Stimulated activated CD4-positive, alpha-beta T cell treated with anti-CD3 and anti-CD28 coated beads, Interleukin-4, amount 100 ng/mL, for 24 hours (primary cell): Measurements from ENCODE around the gene SPECC1.
"Not testable (repeated sequence)": the region's sequence is repeated elsewhere in the genome, so short reads cannot be mapped to it uniquely, and the experiment has no call there.

Source experiments
- DNase-seq: peaks from one replicate; pipeline ENCODE4 v3.0.0-alpha.2; 2020

SPECC1 gene

DNA sequence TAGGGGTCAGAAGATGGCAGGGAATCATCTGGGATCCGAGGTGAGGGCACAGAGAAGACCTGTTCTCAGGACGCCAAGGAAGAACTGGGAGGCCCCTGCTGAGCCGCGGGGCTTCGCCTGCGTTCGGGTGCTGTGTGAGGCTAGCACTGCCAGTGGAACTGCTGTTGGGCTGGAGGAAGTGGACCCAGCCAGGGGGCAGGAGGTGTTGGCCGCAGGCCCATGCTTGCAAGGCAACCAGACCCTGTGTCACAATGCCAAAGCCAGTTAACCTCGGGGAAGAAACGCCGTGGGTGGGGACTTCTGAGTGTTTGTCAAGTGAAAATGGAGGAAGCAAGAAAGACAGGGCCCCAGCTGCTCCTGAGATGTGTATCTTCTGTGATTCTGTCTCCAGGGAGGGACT, 272.7 kb downstream of the SPECC1 start:
- DNase-seq: no peak

DNA sequence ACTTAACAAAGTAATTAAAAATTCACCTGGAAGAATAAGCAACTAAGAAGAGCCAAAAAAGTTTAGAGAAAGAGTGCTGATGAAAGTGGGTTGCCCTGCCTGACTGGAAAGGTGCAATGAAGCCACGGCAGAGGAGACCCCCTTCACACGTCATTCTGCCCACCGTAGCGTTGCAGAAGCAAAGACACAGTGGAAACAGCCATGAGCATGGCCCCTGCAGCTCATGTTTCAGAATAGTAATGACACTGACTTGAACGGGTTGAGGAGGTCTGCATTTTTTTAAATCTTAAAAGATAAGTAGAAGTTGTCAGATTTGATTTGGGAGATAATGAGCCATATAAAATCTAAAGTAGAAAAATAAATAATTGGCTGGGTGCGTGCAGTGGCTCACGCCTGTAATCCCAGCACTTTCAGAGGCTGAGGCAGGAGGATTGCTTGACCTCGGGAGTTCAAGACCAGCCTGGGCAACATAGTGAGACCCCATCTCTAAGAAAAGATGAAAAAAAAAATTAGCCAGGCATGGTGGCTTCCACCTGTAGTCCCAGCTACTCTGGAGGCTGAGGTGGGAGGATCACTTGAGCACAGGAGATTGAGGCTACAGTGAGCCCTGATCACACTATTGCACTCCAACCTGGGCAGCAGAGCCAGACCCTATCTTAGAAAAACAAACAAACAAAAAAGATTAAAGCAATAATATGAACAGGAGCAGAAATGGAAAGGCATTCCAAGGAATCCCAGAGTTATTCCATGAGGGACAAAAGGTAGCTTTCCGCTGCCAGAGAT, 273.6 kb downstream of the SPECC1 start:
- DNase-seq: no peak

DNA sequence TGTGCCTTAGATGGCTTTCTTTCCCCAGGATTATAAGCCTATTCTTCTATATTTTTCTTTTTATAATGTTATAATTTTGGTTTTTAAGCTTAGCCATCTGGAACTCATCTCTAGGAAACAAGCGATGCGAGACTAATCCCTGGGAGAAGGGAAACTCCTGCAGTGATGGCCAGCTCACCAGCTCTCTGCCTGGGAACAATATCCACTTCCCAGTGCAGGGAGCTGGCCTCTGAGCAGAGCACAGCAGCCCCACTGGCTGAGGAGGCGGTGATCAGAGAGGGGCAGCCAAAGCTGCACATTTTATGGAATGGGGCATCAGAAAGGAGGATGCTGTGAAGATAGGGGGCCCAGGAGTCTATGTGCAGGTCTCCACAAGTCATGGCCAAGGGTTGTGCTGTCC, 274.9 kb downstream of the SPECC1 start:
- DNase-seq: no peak

DNA sequence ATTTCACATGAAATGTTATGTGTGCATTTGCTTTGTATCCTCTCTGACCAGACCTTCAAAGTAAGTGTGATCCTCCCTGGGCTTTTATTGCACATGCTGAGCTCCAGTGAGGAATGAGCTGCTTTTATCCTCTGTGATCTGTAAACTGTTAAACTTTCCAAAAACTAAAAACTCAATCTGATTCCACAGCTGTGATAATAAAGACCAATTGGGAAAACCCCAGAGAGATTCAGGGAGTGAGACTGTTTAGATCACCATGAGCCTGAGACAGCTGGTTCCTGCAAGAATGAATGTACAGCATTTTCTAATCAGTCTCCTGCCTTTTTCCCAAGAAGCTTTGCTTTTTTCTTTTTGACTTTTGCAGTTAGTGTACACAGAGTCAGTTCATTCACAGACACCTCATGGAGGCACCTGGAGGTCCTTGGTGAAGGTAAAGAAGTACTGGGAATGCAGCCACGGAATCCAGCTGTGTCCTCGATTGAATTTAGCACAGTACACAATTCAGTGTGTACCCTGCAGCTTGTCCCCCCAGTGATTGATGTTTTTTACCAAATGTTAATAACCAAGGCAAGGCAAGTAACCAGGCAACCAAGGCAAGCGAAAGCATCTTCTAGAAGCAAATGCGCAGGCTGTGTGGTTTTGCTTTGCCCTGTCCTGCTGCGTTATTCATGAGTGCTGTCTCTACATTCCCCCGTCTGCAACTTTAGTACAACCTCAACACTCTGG, 275.6 kb downstream of the SPECC1 start:
- no peak for DNase-seq

DNA sequence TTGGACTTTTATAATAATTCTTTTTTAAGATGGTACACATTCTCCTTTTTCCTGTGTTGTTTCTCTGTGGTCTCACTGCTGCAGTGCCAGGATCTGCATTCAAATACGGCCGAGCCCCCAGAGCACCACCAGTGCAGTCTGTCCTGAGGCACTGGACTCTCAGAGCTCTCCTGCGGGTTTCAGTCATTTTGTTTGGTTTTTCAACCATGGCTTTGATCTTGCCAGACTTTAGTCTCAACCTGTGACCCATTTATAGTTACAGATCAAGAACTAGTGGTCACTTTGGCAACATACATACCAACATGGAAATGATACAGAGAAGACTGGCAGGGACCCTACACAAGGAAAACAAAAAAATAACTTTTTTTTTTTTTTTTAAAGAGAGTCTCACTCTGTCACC, 280.8 kb downstream of the SPECC1 start:
- DNase-seq: no peak

DNA sequence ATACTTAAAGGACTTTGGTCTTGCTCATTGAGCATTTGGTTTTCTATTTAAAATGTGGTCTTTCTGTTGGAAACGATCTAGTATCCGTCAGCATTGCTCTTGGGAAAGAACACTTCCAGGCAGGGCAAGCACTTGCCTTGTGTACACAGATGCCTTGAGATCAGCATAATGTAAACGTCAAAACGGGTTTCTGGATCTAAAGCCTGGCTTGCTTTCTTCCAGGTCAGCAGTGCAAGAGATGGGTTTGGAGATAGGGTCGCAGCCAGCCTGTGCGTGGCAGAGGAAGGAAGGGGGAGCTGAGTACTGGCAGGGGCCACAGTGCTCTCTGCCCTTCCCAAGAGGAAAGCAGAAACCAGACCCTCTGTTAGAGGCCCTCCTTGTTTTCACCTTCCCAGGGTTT, 282.7 kb downstream of the SPECC1 start:
- no peak for DNase-seq

DNA sequence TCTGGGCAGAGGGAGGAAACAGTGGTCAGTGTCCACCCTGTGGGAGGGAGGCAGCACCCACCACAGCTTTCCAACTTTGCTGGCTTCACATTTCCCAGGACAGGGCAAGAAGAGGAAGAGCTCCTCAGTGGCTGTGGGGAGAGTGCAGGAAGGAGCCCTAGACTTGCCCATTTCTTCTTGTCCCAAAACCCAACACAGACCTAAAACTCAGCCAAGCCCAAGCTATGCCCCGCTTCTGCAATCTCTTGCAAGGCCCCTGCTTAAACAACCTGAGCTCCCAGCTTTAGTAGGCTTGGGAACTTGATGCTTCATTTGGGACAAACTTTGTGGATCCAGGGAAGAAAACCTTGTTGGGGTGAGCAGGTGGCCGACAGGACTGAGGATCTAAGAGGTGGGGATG, 284.3 kb downstream of the SPECC1 start:
- no peak for DNase-seq

DNA sequence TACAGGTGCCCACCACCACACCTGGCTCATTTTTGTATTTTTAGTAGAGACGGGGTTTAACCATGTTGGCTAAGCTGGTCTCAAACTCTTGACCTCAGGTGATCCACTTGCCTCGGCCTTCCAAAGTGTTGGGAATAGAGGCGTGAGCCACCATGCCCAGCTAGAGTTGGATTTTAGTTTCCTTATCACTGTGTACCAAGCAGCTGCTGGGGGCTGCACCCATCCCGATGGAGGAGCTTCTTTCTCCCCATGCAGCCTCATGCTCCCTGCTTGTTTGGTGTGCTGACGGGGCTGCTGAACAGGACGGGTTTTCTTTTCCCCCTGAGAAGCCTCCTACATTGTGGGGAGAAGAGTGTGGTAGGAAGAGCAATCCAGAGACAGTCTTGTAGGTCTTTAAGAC, 285.0 kb downstream of the SPECC1 start:
- no peak for DNase-seq

DNA sequence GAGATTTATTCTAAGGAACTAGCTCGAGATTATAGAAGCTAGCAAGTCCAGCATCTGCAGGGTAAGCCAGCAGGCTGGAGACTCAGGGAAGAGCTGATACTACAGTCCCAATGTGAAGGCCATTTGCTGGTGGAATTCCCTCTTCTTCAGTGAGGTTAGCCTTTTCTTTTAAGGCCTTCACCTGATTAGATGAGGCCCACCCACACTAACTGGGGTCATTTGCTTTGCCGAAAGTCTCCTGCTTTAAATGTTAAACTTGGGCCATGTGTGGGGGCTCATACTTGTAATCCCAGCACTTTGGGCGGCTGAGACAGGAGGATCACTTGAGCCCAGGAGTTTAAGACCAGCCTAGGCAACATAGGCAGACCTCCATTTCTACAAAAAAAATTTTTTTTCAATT, 289.9 kb downstream of the SPECC1 start:
- DNase-seq: no peak

DNA sequence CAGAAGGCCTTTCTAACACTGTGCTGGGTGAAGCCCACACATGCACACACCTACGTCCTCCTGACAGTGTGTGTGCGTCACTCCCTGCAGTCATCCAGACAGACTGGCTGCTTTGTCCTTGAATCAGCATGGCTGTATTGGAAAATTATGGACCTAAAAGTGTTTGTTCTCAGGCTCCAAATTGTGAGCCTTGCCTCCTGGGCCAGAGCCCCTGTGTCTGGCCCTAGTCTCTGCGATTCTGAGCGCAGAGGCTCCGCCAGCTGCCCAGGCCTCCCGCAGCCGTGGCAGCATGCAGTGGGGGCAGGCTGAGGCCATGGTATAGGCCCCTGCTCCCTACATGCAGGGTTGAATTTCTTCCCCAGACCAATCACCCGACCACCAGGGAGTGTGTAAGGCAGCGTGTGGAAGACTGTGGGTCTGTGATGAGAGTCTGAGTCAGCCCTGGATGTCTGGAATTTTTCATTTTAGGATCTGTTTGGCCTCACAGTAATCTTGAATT, 291.3 kb downstream of the SPECC1 start:
- no peak for DNase-seq

DNA sequence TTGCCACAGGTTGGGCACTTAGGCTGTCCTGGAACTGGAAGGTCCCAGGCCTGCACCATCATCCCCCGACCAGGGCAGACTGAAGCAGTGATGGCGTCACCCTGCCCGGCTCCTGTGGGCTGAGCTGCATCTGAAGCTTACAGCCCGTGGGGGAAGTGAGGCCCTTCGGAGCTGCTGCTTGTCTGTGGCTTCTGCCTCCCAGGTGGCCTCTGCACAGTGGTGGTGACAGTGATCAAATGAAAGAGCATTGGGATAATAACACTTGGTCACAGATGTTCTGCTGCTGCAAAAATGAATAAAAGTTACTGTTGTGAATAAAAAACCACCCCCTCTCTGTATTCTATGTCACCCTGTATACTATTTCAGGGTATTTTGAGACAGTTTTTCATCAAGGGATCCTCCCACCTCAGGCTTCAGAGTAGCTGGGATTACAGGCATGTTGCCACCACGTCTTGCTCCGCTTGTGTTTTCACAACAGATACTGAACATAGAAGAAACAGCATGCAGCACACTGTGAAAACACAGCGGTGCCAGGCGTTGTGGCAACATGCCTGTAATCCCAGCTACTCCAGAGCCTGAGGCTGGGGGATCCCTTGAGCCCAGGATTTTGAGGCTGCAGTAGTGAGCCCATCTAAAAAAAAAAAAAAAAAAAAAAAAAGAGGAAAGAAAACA, 293.2 kb downstream of the SPECC1 start:
- no peak for DNase-seq

DNA sequence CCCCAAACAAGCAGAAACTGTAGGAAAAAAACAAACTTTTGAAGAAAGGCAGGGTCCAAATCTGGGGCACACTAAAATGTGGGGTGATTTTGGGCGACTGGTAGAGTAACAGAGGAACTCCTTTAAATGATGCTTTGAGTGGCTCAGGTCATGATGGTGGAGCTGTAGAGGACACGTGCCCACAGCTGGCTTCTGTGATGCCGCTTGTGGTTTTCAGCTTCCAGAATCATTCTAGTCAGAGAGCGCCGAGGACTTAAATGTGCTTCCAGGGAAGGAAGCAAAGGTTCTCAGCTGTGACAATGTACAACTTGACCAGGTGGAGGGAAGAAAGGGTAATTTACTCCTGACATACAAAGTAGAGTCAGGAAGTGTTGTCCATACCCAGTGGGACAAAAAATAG, 295.8 kb downstream of the SPECC1 start:
- DNase-seq: no peak

DNA sequence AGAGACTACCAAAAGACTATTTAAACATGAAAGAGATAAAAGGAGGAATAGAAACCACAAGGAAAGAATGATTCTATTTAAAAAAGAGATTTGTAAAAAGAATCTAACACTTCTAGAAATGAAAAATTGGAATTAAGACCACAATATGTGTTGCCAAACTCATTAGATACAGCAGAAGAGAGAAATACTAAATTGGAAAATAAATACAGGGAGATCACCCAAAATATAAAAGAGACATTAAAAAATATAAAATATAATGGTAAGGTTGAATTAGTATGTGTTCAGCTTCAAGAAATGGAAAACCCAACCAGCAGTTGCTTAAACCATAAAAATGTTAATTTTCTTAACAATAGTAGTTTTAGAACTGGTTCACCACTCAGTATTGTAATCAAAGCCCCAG, 297.8 kb downstream of the SPECC1 start:
- DNase-seq: no peak

DNA sequence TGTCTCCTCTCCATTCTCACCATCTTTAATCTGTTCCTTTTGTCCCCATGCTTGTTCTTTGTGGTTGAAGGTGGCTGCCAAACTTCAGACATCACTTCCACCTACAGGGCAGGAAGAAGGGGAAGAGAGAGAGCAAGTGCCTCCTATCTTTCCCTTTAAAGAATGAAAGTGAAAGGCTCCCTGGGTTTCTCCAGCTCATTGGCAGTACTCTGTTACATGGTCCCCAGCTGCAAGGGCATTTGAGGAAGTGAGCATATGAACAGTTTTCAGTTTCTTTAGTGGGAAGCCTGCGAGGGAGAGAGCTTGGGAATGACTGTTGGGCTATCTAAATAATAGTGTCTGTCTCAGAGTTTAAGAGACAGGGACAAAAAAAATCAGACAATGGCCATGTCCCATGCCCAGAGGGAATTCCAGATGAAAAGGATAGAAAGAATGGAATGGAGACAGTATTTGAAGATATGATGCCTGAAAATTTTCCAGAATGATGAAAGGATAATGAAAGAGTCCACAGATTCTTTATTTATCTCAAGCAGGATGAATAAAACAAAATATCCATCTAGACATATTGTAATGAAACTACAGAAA, 298.3 kb downstream of the SPECC1 start:
- no peak for DNase-seq

DNA sequence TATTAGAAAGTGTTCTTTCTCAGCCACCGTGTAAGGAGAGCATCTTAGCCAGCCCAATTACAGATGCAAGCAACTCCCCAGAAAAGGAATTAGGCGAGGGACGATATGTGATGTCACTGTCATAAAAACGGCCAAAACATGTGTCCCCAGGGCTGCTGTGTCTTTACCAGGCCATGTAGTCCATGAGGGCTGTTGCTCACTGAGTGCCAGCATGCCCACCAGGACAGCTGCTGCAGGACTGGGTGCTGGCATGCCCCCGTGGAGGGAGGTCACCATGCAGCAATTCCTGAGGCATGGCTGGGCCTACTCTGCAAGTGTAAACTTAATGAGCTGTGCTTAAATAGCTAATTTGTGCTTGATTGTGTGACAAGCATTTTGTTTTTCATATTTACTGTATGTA, 301.3 kb downstream of the SPECC1 start:
- DNase-seq: no peak

DNA sequence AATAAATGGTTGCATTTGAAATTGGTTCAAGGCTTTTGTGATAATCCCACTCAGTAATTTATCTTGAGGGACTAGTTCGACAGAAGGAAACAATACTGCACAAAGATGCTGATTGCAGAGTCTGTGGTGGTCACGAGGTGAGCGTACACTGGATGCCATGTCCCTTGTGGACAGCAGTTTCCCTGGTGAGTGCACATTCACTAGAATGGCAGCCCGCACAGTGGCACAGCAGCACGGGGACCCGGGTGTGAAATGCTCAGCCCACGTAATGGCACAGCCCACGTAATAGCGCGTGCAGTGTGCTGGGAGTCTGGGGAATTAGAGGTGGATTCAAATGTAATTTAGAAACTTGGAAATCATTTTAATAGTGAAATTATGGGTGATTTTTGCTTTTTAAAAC, 304.1 kb downstream of the SPECC1 start:
- no peak for DNase-seq

DNA sequence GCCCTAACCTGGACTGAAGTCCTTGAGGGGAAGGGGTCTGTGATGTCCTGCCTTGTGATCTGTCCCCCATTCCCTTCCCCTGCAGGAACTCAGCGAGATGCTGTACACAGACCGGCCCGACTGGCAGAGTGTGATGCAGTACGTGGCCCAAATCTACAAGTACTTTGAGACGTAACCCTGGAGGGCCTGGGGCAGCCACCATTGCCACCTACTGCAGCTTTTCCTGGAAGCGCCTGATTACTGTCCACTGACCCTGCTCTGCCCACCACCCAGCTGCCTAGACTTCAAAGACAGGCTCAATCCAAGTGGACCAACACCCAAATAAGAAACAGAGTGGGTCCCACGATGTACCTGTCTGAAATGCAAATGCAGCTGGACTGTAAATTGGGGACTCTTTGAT, 304.7 kb downstream of the SPECC1 start:
- DNase-seq: no peak

DNA sequence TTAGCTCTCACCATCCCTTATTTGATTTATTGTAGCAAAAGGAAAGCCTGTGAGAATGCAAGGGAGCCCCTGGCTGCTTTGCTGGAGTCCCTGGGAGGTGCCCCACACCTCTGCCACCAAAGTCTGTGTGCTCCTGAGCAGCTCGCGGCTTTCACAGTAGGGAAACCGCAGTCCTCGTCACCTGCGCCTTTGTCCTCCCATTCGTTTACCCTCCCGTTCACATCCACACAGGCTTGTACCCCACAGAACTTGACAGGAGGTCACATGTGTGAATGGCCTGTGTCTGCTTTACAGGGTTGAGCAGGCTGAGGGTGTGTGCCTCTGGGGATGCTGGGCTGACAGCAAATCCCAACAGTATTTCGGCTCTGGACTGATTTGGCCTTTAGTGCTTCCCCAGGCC, 305.7 kb downstream of the SPECC1 start:
- no peak for DNase-seq

DNA sequence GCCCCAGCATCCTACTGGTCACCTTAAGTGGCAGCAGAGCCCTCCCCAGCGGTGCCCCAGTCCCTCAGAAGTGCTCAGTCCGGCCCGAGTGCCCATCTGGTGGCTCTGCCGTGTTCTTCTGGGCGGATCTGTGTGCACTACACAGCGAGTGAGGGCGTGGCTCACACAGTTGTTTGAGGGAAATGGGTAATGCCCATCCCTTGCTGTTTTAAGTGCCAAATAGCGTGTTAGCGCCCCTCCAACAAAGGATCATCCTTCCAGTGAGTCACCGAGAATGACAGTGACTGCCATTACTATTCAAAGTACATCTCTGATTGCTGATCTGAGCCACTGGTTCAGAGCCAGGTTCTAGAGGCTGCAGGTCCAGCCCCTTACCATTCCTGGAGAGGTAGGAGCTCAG, 306.2 kb downstream of the SPECC1 start:
- DNase-seq: no peak

DNA sequence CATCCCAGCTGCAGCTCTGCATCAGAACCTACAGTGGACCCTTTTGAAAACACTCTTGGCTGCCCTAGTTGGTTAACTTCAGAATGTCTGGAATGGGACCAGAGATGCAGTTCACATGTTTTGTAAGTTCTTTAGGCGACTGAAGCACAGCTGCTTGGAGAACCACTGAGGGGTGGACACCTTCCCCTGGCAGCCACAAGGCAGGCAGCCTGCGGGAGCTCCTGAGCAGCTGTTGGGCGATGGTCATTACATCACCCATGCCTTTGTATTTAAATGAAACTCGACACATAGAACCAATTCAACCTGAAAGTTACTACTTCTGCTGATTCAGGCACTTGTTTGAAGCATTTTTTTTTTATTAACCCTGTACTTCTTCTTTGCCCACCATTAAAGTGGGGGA, 306.7 kb downstream of the SPECC1 start:
- DNase-seq: no peak

DNA sequence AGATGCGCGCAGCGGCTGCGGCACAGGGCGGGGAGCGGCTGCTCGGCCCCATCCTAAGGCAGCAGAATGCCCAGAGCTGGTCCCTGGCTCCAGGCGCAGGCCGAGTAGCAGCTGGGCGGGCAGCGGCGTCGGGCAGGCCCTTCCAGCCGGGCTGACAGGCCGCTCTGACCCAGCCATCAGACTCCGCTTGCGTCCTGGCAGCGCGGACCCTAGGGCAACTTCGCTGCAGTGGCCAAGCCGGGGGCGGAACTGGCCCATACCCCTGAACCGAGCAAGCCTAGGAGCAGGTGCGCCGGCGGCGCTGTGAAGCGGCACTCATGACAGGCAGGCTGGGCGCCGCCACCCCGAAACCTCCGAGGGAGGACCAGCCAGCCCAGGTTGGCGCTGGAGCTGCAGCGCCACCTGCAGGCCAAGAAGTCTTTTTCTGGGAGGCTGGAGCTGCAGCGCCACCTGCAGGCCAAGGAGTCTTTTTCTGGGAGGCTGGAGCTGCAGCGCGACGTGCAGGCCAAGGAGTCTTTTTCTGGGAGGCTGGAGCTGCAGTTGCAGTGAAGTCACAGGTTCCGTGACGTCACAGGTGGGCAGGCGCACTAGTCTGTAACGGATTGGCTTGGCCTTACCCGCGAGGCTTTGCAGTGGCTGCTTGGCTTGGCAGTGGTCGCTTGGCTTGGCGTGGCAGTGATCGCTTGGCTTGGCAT, 311.5 kb downstream of the SPECC1 start:
- peak; percentile 76 for DNase-seq

DNA sequence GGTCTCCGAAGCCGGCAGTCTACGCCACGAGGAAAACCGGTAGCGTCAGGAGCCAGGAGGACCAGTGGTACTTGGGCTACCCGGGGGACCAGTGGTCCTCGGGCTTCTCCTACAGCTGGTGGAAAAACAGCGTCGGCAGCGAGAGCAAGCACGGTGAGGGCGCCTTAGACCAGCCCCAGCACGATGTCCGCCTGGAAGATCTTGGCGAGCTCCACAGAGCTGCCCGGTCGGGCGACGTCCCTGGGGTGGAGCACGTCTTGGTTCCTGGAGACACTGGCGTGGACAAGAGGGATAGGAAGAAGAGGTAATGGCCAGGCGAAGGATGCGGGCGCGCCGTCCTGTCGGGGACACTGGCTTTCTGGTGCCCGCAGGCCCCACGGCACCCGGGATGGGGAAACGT, 312.2 kb downstream of the SPECC1 start:
- not testable (repeated sequence) for DNase-seq

DNA sequence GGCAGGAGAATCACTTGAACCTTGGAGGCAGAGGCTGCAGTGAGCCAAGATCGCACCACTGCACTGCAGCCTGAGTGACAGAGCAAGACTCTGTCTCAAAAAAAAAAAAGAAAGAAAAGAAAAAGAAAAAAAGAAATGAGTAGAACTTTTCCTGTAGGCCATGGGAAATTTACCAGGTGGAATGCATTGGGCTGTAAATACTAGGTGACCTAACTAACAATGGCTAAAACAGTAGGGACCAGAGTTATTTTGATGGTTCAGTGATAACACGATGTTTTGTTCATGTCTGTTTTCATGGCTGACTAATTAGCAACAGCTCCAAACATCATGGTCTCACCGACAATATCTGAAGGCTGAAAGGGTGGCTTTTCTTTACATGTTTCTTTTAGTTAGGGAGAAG, 318.6 kb downstream of the SPECC1 start:
- not testable (repeated sequence) for DNase-seq
